GM19324 (cell line): ENCODE measurements around the gene HSD17B7.
"Not testable (repeated sequence)": the region's sequence is repeated elsewhere in the genome, so short reads cannot be mapped to it uniquely, and the experiment has no call there.

Experiments used
- ATAC-seq: cut with Tn5 transposase; IDR thresholded peaks from one replicate; pipeline ENCODE4 v1.9.1; 2021; ENCODE audit warnings: mild to moderate bottlenecking, moderate library complexity; ENCODE audit not compliant: unreplicated experiment, low FRiP score

HSD17B7 gene

DNA sequence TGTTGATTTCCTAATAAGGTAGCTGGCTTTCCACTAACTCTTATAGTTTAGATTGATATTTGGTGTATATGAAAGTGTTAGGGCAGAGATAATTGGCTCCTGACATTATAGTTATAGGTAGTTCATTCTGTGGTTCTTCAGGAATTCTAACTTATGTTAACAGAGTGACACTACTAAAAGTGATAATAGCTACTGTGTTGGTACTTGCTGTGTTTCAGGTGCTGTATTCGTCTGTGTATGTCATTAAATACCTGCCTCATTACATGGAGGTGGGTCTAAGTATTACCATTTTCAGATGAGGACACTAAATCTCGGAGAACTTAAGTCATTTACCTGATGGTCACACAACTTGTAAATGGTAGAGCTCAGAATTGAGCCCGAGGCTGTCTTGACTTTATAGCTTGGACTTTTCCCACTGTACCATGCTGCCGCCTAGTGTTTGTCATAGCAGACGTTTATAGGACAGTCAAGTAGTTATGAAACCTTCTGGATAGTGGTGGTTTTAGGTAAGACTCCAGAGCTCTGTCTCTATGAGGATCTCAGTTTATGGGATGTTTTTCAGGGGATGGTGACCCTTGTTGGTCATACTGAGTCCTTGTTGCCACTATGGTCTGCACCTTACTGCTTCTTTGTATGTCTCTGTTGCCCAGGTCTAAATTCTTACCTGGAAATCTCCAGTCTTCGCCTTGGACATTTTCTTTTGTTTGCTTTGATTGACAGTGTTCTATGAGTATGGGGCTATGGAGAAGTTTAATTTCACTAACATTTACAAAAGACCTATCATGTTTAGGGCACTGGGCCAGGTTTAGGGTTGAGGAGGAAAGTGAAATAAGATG, 9.7 kb downstream of the HSD17B7 start:
- ATAC-seq = not testable (repeated sequence)

DNA sequence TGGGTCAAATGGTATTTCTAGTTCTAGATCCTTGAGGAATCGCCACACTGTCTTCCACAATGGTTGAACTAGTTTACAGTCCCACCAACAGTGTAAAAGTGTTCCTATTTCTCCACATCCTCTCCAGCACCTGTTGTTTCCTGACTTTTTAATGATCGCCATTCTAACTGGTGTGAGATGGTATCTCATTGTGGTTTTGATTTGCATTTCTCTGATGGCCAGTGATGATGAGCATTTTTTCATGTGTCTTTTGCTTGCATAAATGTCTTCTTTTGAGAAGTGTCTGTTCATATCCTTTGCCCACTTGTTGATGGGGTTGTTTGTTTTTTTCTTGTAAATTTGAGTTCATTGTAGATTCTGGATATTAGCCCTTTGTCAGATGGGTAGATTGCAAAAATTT, 17.0 kb downstream of the HSD17B7 start:
- ATAC-seq = not testable (repeated sequence)

DNA sequence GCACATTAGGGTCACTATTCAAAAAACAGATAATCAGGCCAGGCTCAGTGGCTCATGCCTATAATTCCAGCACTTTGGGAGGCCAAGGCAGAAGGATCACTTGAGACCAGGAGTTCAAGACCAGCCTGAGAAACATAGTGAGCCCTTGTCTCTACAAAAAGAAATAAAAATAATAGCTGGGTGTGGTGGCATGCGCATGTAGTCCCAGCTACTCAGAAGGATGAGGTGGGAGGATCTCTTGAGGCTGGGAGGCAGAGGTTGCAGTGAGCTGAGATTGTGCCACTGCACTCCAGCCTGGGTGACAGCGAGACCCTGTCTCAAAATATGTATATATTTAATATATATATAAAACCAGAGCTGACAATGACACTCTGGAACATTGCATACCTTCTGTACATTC, 21.9 kb downstream of the HSD17B7 start:
- not testable (repeated sequence) for ATAC-seq

GRCh38 chr1:162818136-162818535, 27.6 kb downstream of the HSD17B7 start:
- not testable (repeated sequence) for ATAC-seq

GRCh38 chr1:162818666-162819065, 28.2 kb downstream of the HSD17B7 start:
- ATAC-seq = not testable (repeated sequence)

DNA sequence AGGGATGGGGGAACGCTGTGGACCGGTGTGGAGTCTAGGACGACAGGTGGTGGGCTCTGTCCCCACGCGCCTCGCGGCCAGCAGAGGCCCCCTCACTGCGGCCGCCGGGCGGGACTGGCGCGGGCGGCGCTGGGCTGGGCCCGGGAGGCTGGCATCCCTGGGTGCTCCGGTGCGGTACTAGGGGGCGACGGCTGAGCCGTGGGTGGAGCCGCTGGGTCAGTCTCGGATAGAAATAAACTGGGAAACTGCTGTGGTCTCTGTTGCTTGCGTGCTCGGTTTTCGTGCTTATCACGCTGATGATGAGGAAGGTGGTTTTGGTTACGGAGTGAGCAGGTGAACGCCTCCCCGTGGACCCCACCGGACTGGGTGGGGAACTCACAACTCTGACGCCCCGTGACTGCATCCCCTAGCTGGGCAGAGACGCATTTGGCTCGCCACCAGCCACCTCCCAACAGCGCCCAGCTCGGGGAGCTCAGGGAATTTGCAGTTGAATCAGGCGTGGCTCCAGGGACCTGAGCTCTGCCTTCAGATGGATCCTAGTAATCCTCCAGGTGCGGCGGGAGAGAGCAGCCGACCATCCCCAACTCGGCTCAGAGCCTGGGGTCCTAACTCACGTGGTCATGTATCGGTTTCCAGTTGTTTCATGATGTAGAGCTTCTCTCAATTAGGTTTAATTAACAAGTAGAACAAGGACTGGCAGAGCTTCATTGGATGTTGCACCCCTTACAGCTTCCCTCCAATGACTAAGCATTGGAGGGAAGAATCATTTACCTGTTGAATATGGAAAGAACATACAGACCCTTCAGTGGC, 32.1 kb downstream of the HSD17B7 start:
- ATAC-seq = no peak

GRCh38 chr1:162823231-162823630, 32.7 kb downstream of the HSD17B7 start:
- no peak for ATAC-seq

DNA sequence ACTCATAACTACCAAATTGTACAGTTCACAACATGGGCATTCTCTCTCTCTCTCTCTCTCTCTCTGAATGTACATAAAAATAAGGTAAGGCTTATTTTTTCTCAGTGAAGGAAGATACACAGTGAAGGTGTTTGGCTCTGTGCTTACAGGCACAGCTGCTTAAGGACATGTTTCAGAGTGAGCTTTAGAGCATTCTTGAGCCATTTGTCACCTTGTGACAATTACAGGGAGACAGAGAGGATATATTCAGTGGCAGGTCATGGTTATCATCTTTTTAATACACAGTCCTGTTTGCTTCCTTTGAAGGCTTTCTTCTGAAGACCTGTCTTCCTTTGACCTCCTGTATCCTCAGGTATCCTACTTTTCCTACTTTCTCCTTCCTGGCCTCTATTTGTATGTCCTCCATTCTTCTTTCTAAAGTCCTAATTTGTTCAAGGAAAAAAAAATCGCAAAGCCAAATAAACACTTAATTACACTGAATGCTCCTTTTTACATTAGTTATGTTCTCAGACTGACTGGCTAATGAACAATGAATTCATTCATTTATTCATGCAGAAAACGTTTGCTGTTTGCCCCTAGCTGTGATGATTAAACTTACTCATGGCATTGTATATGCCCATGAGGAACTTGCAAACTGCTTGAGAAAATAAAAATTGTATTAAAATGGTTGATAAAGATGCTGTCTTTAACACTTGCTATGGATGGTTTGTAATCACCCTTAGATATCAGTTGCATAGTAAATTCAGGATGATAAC, 33.4 kb downstream of the HSD17B7 start:
- no peak for ATAC-seq

GRCh38 chr1:162829268-162829667, 38.8 kb downstream of the HSD17B7 start:
- ATAC-seq = no peak

DNA sequence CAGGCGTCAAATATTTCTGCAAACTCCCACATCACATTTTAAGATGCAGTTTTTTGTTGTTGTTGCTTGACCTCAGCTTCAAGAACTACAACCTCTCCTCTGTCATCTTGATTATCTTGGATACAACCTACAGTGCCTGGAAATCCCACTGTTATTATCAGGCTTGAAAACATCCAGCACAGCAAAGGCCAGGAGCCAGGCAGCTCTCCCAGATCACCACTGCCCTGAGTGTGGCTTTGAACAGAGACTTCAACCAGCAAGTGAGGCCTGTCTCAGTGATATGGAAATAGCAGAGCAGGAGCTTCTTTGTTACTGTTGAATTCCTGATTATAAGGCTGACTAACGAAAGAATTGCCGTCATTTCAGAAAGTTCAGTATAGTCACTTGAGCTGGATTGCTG, 42.0 kb downstream of the HSD17B7 start:
- ATAC-seq = no peak

- no peak for ATAC-seq
Observed at GRCh38 chr1:162835157-162835899, 44.8 kb downstream of the HSD17B7 start.

DNA sequence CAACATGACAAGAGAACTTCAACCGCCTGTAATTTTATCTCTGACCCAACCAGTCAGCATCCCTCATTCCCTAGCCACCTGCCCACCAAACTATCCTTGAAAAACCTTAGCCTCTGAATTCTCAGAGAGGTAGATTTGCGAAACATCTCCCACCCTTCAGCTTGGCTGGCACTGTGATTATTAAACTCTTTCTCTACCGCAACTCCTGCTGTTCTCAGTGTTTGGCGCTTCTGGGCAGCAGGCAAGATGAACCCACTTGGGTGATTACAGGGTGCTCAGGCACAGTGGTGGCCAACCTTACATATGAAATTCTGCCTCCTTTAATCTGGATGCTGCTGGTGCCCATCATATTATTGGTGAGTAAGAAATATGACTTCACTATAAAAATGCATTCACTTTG, 48.4 kb downstream of the HSD17B7 start:
- no peak for ATAC-seq

GRCh38 chr1:162840250-162840839, 49.8 kb downstream of the HSD17B7 start:
- no peak for ATAC-seq

DNA sequence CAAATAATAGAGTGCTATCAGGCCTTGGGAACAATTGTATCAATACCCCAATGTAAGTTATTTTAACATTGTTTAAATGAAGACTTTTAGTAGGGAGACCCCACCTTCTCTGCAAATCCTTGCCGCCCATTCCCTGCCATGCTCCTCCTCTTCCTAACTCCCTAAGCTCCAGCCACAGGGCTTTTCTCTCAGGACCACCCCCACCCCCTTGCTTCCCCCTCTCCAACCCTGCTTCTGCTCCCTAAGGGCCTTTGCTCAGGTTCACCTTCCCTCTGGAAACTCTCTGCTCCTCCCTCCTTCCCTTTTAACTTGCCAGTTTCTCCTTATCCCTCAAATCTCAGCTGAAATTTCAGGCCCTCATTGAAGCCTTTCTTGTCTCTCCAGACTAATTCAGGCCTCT, 53.7 kb downstream of the HSD17B7 start:
- no peak for ATAC-seq

- no peak for ATAC-seq
Observed at GRCh38 chr1:162846256-162847212, 56.0 kb downstream of the HSD17B7 start.

- ATAC-seq = no peak
Observed at GRCh38 chr1:162847839-162848453, 57.4 kb downstream of the HSD17B7 start.

DNA sequence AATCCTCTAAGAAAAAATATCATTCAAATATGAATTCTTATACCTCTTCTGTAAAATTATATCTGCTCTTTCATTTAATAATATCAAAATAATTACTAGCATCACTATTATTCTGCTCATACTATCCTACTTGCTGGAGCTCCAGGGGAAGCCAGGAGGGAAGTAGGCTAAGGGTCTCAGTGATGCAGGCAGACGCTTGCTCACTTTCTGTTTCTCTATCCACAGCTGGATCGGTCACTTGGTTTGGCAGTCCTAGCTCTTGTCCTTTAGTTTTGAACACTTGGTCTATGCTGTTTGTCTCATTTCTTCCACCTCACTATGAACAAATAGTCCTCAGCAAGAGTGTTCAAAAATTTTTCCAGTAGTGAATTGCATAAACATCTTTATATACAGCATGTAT, 59.2 kb downstream of the HSD17B7 start:
- no peak for ATAC-seq

- no peak for ATAC-seq
Observed at GRCh38 chr1:162851341-162851740, 60.8 kb downstream of the HSD17B7 start.
